Measurements from ENCODE around the gene MGMT. TPM values are rescaled to one million over a fixed set of nuclear protein-coding genes. Genes with fewer than 3 reads are reported as not detected.

MGMT gene
- total and polyA plus RNA-seq, 9 of the 15 experiments (the other 6 are each of a cell fraction or from before 2014, with no cell fraction given) = 0.03 to 0.29 (median 0.11) TPM; not detected in 4

GRCh38 chr10:129727071-129727470 lies 260.0 kb downstream of the MGMT start (continued):
- TF ChIP-seq, protein P1, sequence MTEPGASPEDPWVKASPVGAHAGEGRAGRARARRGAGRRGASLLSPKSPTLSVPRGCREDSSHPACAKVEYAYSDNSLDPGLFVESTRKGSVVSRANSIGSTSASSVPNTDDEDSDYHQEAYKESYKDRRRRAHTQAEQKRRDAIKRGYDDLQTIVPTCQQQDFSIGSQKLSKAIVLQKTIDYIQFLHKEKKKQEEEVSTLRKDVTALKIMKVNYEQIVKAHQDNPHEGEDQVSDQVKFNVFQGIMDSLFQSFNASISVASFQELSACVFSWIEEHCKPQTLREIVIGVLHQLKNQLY (CRISPR knock-in tag; conservative IDR thresholded peaks at IDR 0.05) = no peak
- TF ChIP-seq ZNF133 (CRISPR knock-in tag; IDR thresholded peaks at IDR 0.05) (no peak), HNRNPK (IDR thresholded peaks at IDR 0.05; ENCODE audit: low read depth, low read length, poor library complexity, severe bottlenecking) (no peak), ZNF707 (CRISPR knock-in tag; conservative IDR thresholded peaks at IDR 0.05) (no peak), TAF1 (IDR thresholded peaks at IDR 0.05; ENCODE audit: control insufficient read depth, extremely low read depth, insufficient read depth, low read length, severe bottlenecking) (no peak)

- Histone ChIP-seq H3K4me3 (no peak overlapping the region), H3K36me3 (ENCODE audit: control insufficient read depth, insufficient read depth, low read length) (no peaks in the 10 kb centered on the region), H2AFZ (ENCODE audit: low read depth, low read length) (no peak overlapping the region), H3K27ac (ENCODE audit: extremely low read depth, low read depth, low read length) (no peak overlapping the region), H3K27me3 (ENCODE audit: control insufficient read depth in 2 of 2, insufficient read depth in 2 of 2, low read length in 2 of 2) (0 out of 5 replicates have a peak, but pooled peaks cover 0 to 5% of the 10 kb centered on the region in 2 experiments), H3K4me1 (replicated peaks in 1 of 2; ENCODE audit: control insufficient read depth in 2 of 2, insufficient read depth in 2 of 2, low read length in 2 of 2) (no peaks in the 10 kb centered on the region), H3K4me2 (ENCODE audit: insufficient read depth, low read length) (no peak overlapping the region), H3K79me2 (ENCODE audit: control insufficient read depth, insufficient read depth, low read length) (no peaks in the 10 kb centered on the region), H3K9me1 (ENCODE audit: control insufficient read depth, insufficient read depth, low read length) (no peaks in the 10 kb centered on the region), H3K9me3 (replicated peaks; ENCODE audit: control insufficient read depth, insufficient read depth, low read depth, low read length) (no peaks in the 10 kb centered on the region), H4K20me1 (replicated peaks; ENCODE audit: control insufficient read depth, insufficient read depth, low read length) (no peaks in the 10 kb centered on the region), H3K9ac (ENCODE audit: insufficient read depth in 1 of 2, low read depth in 2 of 2, low read length in 2 of 2) (no peak overlapping the region)
- 0% methylated on average over 2 of the region's 4 CpGs for WGBS (ENCODE audit: insufficient coverage, low coverage, missing lambda C conversion rate)
- POLR2A ChIA-PET = no interaction called here
- no peak for ATAC-seq
- in situ Hi-C loops (cut with MboI) = no loop called here
- intact Hi-C loops (cut with micrococcal nuclease) = no loop called here
- CTCF ChIA-PET (ENCODE audit: low intra/inter-chr PET ratio) = no interaction called here
- TF ChIP-seq RHOXF2B (CRISPR knock-in tag; conservative IDR thresholded peaks at IDR 0.05) (no peak), GABPB1 (CRISPR knock-in tag; IDR thresholded peaks at IDR 0.05) (no peak), MTA3 (IDR thresholded peaks at IDR 0.05; ENCODE audit: borderline replicate concordance) (no peak), ZMIZ1 (IDR thresholded peaks at IDR 0.05; ENCODE audit: low read depth in 2 of 2, low read length in 2 of 2) (no peak), ZNF3 (CRISPR knock-in tag; IDR thresholded peaks at IDR 0.05) (no peak), FOXA3 (CRISPR knock-in tag; conservative IDR thresholded peaks at IDR 0.05 in 1 of 2, IDR thresholded peaks at IDR 0.05 in 1 of 2) (no peak), PTRF (tag; IDR thresholded peaks at IDR 0.05) (no peak), RCOR1 (IDR thresholded peaks at IDR 0.05; ENCODE audit: borderline replicate concordance in 1 of 2, low read depth in 2 of 2, low read length in 2 of 2) (no peak), NR1H2 (CRISPR knock-in tag; IDR thresholded peaks at IDR 0.05) (no peak), ZNF77 (CRISPR knock-in tag; IDR thresholded peaks at IDR 0.05) (no peak), KLF1 (tag; IDR thresholded peaks at IDR 0.05) (no peak), RBM25 (IDR thresholded peaks at IDR 0.05; ENCODE audit: low read depth, low read length, severe bottlenecking) (no peak), NR2F6 (CRISPR knock-in tag; IDR thresholded peaks at IDR 0.05) (no peak), ZNF146 (CRISPR knock-in tag; IDR thresholded peaks at IDR 0.05; ENCODE audit: unreplicated experiment) (no peak)
- no peak for DNase-seq (ENCODE audit: extremely low read depth in 1 of 4, low spot score in 3 of 4)
- no TSS peak for BruUV-seq (replicated peaks)
- no peak for FAIRE-seq
These were observed 260.5 kb downstream of the MGMT start for GRCh38 chr10:129727495-129727894.

Data from K562 (cell line).